ENCODE data around the gene NIPAL4. TPM values are rescaled to one million over a fixed set of nuclear protein-coding genes. Genes with fewer than 3 reads are reported as not detected.
"Not testable (repeated sequence)": the region's sequence is repeated elsewhere in the genome, so short reads cannot be mapped to it uniquely, and the experiment has no call there.

Gene NIPAL4
- polyA plus RNA-seq, 2 of the 4 experiments (the other 2 are of a cell fraction): 8.6 to 8.9 TPM

DNA sequence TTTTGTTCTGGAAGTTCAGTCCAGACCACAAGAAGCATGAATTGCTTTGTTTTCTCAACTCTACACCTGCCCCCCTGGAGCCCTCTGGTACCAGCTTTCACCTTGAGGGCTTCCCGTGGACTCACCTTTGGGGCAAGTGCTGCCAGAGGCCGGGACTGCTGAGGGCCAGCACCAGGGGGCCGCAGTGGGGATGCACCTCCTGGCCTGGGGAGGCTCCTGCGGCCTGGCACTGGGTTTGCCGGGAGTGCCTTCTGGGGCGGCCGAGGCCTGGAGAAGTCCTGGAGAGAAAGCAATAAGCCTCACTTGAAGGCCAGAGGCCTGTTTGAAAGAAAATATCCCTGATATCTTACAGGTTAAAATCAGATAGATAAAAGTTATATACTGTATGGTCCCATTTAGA is 21.7 kb downstream of the NIPAL4 start:
- no peak for FAIRE-seq

DNA sequence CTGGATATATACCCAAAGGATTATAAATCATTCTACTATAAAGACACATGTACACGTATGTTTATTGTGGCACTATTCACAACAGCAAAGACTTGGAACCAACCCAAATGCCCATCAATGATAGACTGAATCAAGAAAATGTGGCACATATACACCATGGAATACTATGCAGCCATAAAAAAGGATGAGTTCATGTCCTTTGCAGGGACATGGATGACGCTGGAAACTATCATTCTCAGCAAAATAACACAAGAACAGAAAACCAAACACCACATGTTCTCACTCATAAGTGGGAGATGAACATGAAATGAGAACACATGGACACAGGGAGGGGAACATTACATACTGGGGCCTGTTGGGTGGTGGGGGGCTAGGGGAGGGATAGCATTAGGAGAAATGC is 22.7 kb downstream of the NIPAL4 start:
- CTCF ChIA-PET; ATAC-seq; POLR2A ChIA-PET; DNase-seq (ENCODE audit: low read depth in 1 of 2, low spot score in 1 of 2); H3K4me2 ChIP-seq; H3K9me3 ChIP-seq; FAIRE-seq; H3K4me3 ChIP-seq; H3K27ac ChIP-seq: not testable (repeated sequence)
- H3K4me1 ChIP-seq: peaks cover 22% of the 10 kb centered on the region
- WGBS (ENCODE audit: missing lambda C conversion rate): 85% methylated on average over 2 of the region's 2 CpGs

More for the DNA sequence above, 21.7 kb downstream of the NIPAL4 start:
- H3K4me1 ChIP-seq: peaks cover 22% of the 10 kb centered on the region
- no peak overlapping the region for H3K4me3 ChIP-seq
- ChIA-PET CTCF (interaction anchor here (1.4 to 9.8 kb wide), 5 partner anchors 13 to 154 kb away, joined by 3 to 128 read pairs (median 12); partner anchors contain the start of gene NIPAL4), POLR2A (no interaction called here)
- ATAC-seq: no peak
- no peak for DNase-seq (ENCODE audit: low read depth in 1 of 2, low spot score in 1 of 2)
- no peak overlapping the region for H3K27ac ChIP-seq
- H3K9me3 ChIP-seq: no peaks in the 10 kb centered on the region
- no peak overlapping the region for H3K4me2 ChIP-seq
- 84% methylated on average over 5 of the region's 7 CpGs for WGBS (ENCODE audit: missing lambda C conversion rate)
- TF ChIP-seq, protein P1, sequence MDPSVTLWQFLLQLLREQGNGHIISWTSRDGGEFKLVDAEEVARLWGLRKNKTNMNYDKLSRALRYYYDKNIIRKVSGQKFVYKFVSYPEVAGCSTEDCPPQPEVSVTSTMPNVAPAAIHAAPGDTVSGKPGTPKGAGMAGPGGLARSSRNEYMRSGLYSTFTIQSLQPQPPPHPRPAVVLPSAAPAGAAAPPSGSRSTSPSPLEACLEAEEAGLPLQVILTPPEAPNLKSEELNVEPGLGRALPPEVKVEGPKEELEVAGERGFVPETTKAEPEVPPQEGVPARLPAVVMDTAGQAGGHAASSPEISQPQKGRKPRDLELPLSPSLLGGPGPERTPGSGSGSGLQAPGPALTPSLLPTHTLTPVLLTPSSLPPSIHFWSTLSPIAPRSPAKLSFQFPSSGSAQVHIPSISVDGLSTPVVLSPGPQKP (IDR thresholded peaks at IDR 0.05; ENCODE audit: low read depth, low read length): no peak
- no peak for TF ChIP-seq ZC3H11A (IDR thresholded peaks at IDR 0.05)
- TF ChIP-seq RAD21 (conservative IDR thresholded peaks at IDR 0.05 in 1 of 2, IDR thresholded peaks at IDR 0.05 in 1 of 2): no peak
- TF ChIP-seq KDM1A (IDR thresholded peaks at IDR 0.05; ENCODE audit: low read depth): no peak
- TF ChIP-seq, protein P2, sequence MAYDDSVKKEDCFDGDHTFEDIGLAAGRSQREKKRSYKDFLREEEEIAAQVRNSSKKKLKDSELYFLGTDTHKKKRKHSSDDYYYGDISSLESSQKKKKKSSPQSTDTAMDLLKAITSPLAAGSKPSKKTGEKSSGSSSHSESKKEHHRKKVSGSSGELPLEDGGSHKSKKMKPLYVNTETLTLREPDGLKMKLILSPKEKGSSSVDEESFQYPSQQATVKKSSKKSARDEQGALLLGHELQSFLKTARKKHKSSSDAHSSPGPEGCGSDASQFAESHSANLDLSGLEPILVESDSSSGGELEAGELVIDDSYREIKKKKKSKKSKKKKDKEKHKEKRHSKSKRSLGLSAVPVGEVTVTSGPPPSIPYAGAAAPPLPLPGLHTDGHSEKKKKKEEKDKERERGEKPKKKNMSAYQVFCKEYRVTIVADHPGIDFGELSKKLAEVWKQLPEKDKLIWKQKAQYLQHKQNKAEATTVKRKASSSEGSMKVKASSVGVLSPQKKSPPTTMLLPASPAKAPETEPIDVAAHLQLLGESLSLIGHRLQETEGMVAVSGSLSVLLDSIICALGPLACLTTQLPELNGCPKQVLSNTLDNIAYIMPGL (CRISPR knock-in tag; IDR thresholded peaks at IDR 0.05; ENCODE audit: borderline replicate concordance): no peak
- TF ChIP-seq ESRRA (IDR thresholded peaks at IDR 0.05; ENCODE audit: borderline replicate concordance, low read length): no peak
- no peak for TF ChIP-seq HOXB13 (CRISPR knock-in tag; IDR thresholded peaks at IDR 0.05; ENCODE audit: low read depth)
- no peak for TF ChIP-seq MAFK (IDR thresholded peaks at IDR 0.05; ENCODE audit: partially characterized antibody)
- TF ChIP-seq EP300 (IDR thresholded peaks at IDR 0.05): no peak
- no peak for TF ChIP-seq SMC3 (IDR thresholded peaks at IDR 0.05)
- TF ChIP-seq, protein P3, sequence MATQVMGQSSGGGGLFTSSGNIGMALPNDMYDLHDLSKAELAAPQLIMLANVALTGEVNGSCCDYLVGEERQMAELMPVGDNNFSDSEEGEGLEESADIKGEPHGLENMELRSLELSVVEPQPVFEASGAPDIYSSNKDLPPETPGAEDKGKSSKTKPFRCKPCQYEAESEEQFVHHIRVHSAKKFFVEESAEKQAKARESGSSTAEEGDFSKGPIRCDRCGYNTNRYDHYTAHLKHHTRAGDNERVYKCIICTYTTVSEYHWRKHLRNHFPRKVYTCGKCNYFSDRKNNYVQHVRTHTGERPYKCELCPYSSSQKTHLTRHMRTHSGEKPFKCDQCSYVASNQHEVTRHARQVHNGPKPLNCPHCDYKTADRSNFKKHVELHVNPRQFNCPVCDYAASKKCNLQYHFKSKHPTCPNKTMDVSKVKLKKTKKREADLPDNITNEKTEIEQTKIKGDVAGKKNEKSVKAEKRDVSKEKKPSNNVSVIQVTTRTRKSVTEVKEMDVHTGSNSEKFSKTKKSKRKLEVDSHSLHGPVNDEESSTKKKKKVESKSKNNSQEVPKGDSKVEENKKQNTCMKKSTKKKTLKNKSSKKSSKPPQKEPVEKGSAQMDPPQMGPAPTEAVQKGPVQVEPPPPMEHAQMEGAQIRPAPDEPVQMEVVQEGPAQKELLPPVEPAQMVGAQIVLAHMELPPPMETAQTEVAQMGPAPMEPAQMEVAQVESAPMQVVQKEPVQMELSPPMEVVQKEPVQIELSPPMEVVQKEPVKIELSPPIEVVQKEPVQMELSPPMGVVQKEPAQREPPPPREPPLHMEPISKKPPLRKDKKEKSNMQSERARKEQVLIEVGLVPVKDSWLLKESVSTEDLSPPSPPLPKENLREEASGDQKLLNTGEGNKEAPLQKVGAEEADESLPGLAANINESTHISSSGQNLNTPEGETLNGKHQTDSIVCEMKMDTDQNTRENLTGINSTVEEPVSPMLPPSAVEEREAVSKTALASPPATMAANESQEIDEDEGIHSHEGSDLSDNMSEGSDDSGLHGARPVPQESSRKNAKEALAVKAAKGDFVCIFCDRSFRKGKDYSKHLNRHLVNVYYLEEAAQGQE (IDR thresholded peaks at IDR 0.05): no peak
- TF ChIP-seq, protein P4, sequence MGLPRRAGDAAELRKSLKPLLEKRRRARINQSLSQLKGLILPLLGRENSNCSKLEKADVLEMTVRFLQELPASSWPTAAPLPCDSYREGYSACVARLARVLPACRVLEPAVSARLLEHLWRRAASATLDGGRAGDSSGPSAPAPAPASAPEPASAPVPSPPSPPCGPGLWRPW (IDR thresholded peaks at IDR 0.05): no peak
- no peak for TF ChIP-seq RNF2 (IDR thresholded peaks at IDR 0.05; ENCODE audit: borderline replicate concordance, low read depth)
- no peak for TF ChIP-seq CHD2 (IDR thresholded peaks at IDR 0.05; ENCODE audit: low read length, partially characterized antibody)
- TF ChIP-seq JUNB (IDR thresholded peaks at IDR 0.05): no peak
- no peak for TF ChIP-seq EHF (CRISPR knock-in tag; IDR thresholded peaks at IDR 0.05)
- no peak for TF ChIP-seq ZSCAN20 (CRISPR knock-in tag; IDR thresholded peaks at IDR 0.05)

All from A549 (cell line).